GM18498 (cell line): ENCODE measurements around the gene TNFSF9.
"Not testable (repeated sequence)": the region's sequence is repeated elsewhere in the genome, so short reads cannot be mapped to it uniquely, and the experiment has no call there.

ENCODE experiments used
- ATAC-seq: cut with Tn5 transposase; IDR thresholded peaks from one replicate; pipeline ENCODE4 v1.9.1; 2021; ENCODE audit warnings: mild to moderate bottlenecking, moderate library complexity; ENCODE audit not compliant: unreplicated experiment

The TNFSF9 gene

GRCh38 chr19:6531956-6532243, 1.1 kb downstream of the TNFSF9 start:
- ATAC-seq: no peak

DNA sequence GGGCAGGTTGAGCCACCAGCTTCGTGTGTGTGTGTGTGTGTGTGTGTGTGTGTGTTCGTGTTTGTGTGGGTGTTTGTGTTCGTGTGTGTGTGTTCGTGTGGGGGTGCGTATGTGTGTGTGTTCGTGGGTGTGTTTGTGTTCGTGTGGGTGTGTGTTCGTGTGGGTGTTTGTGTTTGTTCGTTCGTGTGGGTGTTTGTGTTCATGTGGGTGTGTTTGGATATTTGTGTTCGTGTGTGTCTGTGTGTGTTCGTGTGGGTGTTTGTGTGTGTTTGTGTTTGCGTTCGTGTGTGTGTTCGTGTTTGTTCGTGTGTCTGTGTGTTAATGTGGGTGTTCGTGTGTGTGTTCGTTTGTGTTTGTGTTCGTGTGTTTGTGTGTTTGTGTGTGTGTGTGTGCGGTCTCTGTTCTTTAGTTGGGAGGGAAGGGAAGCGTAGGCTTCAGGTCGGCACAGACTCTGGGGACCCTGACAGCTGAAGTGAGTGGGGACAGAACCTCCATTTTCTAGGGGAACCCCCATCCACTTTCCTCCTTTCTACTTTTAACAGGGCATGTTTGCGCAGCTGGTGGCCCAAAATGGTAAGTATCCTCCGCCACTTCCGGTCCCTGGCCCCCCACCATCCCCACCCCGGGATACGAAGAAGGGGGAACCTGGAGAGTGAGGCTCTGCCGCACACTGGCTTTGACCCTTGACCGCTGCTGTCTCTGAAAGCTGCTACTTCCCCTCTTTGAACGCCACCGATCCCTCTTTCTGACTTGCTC, 1.6 kb downstream of the TNFSF9 start:
- ATAC-seq: no peak

DNA sequence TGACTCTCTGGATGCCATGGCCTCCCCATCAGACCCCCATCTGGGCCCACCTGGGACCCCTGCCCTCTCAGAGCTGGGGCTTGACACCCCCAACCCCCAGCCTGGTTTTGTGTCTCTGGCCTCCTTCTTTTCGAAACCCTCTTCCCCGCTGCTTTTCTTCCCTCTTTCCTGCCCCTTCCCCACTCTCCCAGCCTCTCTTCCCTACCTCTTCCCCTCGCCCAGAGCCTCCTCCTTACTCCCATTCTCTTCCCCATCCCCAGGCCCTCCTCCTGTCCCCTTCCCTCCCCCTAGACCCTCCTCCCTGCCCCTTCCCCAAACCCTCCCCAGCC, 2.1 kb downstream of the TNFSF9 start:
- no peak for ATAC-seq

GRCh38 chr19:6533746-6534418, 3.1 kb downstream of the TNFSF9 start:
- no peak for ATAC-seq

DNA sequence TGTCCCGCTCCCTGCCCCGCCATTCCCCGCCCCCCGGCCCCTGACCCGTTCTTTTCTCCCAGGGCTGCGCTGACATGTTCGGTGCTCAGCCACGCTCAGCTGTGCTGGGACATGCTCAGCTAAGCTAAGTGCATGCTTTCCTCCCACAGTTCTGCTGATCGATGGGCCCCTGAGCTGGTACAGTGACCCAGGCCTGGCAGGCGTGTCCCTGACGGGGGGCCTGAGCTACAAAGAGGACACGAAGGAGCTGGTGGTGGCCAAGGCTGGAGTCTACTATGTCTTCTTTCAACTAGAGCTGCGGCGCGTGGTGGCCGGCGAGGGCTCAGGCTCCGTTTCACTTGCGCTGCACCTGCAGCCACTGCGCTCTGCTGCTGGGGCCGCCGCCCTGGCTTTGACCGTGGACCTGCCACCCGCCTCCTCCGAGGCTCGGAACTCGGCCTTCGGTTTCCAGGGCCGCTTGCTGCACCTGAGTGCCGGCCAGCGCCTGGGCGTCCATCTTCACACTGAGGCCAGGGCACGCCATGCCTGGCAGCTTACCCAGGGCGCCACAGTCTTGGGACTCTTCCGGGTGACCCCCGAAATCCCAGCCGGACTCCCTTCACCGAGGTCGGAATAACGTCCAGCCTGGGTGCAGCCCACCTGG, 3.7 kb downstream of the TNFSF9 start:
- no peak for ATAC-seq

GRCh38 chr19:6535558-6536137, 4.8 kb downstream of the TNFSF9 start:
- no peak for ATAC-seq

GRCh38 chr19:6539514-6539913, 8.7 kb downstream of the TNFSF9 start:
- no peak for ATAC-seq

GRCh38 chr19:6540918-6541689, 10.3 kb downstream of the TNFSF9 start:
- no peak for ATAC-seq

GRCh38 chr19:6543866-6544347, 13.1 kb downstream of the TNFSF9 start:
- ATAC-seq: no peak

GRCh38 chr19:6550679-6551078, 19.9 kb downstream of the TNFSF9 start:
- not testable (repeated sequence) for ATAC-seq

DNA sequence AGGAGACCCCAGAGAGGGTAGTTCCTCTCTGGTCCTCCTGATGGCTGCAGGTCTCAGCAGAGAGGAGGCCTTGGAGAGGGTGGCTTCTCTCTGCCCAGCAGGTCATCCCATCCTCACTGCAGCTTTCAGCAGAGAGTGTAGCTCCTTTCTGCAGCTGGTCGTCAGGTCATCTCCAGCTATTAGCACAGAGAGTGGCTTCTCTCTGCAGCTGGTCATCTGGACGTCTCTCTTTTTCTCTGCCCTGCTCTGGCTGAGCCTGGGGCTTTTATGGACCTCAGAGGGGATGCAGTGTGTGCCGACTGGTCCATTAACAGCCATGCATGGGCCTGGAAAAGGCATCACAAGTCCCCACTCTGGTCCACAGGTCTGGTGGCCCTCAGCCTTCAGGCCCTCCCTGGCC, 20.3 kb downstream of the TNFSF9 start:
- ATAC-seq: no peak

GRCh38 chr19:6551607-6552450, 21.0 kb downstream of the TNFSF9 start:
- no peak for ATAC-seq

GRCh38 chr19:6556043-6556449, 25.2 kb downstream of the TNFSF9 start:
- no peak for ATAC-seq

- ATAC-seq: no peak
These were observed 25.8 kb downstream of the TNFSF9 start for GRCh38 chr19:6556480-6557195.

- ATAC-seq: not testable (repeated sequence)
These were observed 31.6 kb downstream of the TNFSF9 start for GRCh38 chr19:6562437-6562836.

DNA sequence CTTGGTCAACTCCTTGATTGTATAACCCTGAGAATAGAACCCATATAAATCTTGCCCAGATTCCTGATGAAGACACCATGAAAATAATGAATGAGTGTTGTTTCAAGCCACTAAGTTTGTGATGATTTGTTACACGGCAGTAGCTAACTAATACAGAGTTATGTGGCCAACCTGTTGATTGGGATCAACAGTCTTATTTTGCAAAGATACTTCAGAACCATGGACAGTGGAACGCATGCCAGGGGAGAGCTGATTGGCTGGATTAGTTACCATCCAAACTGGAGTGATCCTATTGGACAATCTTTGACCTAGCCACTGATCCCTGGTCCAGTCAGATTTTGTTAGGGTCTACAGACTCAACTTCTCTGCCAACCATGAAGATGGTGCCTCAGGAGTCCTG, 33.6 kb downstream of the TNFSF9 start:
- no peak for ATAC-seq

DNA sequence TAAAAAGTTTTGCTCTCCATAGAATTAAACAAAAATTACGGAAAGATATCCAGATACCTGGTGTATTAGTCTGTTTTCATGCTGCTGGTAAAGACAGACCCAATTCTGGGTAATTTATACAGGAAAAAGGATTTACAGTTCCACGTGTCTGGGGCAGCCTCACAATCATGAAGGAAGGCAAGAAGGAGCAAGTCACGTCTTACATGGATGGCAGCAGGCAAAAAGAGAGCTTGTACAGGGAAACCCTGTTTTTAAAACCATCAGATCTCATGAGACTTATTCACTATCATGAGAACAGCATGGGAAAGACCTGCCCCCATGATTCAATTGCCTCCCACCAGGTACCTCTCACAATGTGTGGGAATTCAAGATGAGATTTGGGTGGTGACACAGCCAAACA, 35.9 kb downstream of the TNFSF9 start:
- not testable (repeated sequence) for ATAC-seq

GRCh38 chr19:6568010-6568526, 37.2 kb downstream of the TNFSF9 start:
- no peak for ATAC-seq

DNA sequence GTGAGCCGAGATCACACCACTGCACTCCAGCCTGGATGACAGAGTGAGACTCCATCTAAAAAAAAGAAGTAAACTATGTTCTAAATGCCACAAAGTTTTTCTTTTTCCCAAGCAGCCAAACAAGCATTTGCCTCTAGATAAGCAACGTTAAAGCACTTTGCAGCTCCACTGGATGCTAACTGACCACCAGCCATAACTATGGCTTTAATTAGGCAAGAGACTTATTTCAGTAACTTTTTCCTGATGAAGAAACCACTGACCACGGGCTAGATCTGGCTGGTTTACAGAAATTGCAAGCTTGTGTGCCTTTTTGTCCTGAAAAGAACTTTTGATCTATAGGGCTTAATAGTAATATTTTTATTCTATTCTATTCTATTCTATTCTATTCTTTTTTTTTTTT, 38.0 kb downstream of the TNFSF9 start:
- no peak for ATAC-seq
